Hindlimb muscle (tissue), 1 donor: Measurements from ENCODE around the gene MAP7. TPM values are rescaled to one million over a fixed set of nuclear protein-coding genes. Genes with fewer than 3 reads are reported as not detected.
"Not testable (repeated sequence)": the region's sequence is repeated elsewhere in the genome, so short reads cannot be mapped to it uniquely, and the experiment has no call there.

ENCODE experiments used
- DNase-seq: peaks from one replicate; pipeline ENCODE4 v3.0.0-alpha.2; 2013
- polyA plus RNA-seq: library from polyadenylated mRNA; unstranded; fragments of 120-200 nt; gene quantifications from one replicate; pipeline ENCODE4 v1.2.1, GENCODE V29; 2013; ENCODE audit not compliant: insufficient read length

The MAP7 gene
- polyA plus RNA-seq, 1 donor = 0.45 TPM

DNA sequence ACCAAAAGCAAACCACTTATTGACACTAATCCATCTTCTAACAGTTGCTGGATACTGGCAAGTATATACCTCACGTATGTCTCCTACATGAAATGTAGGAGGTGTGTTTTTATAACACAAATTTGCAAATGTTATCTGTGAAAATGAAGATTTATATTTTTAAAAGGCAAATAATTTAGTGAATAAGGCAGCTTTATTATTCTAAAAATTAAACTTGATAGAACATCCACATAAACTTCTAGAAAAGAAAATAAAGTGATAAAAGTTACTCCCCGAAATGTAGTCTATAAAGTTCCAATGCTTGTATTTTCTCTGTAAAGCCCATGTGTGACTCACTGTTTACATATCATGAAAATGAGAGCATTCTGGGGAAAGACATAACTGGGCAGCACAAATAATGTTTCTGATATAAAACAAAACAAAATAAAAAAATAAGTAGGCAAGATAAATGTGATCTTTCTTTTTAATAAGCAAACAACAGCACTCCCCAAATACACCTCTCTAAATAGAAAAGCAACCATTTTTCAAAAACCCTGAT lies 84.4 kb downstream of the MAP7 start:
- DNase-seq = no peak

DNA sequence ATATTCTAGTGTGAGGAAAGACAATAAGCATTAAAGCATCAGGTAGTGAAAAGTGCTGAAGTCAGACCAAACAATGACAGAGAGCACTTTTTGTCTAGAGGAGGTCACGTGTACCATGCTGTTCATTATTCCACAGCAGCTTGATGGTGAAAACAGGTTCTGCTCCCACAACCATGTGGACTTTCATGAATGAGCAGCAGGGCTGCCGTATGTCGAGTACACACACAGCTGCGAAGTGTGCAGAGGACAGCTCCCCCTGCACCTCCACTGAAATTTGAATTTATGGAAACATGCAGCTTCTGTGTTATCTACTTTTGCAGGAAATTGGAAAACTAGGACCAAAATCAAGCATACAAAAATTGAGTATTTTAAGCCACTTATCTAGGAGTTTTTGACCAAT lies 85.3 kb downstream of the MAP7 start:
- DNase-seq = no peak

DNA sequence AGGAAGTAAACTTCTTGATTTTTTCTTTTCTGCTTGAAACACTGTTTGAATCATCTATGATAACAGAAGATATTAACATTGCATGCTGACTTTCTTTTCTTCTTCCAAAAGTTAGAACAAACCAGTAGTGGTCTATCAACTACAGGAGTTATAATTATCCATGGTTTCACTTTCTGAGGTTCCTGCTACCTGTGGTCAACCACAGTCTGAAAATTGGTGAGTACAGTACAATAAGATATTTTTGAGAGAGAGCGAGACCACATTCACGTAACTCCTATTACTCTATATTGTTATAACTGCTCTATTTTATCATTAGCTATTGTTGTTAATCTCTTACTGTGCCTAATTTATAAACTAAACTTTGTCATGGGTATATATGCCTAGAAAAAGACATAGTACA lies 86.1 kb downstream of the MAP7 start:
- DNase-seq = no peak

DNA sequence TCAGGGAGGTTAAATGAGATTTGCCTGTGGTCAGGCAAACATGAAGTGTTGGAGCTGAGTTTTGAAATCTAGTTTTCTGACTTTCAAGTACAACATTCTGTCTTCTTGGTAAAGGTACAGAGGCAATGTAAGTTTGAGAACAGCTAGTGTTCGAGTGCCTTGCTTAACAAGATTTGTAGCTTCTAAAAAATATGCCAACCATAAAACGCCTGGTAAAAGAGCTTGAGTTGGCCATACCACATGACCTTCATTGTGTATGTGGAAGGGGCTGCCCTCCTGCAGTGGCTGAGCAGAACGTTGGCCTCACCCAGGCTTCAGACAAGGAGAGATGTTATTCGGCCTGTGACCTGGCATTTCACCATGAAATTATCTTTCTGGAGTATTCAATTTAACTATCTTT lies 86.5 kb downstream of the MAP7 start:
- DNase-seq = no peak

DNA sequence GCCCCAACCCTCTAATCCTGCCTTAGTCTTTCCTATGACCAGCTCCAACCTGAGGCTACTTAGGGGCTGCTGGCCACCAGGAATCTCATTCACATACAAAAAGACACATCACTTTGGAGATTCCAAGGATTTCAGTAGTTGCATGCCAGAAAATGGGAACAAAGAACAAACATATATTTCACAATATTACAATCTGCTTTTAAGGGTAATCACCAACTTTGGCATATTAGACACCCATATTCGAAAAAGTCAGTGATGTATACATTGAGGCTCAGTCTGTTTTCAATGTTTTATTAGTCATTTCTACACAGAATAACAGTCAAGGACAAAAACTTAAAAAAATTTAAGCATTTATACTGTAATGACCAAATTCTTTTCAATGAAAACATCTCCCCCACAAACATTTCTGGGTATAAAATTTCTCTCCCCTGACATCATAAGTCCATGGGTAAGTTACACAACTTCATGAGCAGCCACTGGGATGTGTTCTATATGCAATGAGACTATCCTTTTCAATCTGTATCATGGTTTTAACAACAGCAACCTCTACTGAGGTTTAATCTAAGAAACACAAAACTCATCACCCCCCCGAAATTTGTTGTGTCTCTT lies 103.5 kb downstream of the MAP7 start:
- no peak for DNase-seq

DNA sequence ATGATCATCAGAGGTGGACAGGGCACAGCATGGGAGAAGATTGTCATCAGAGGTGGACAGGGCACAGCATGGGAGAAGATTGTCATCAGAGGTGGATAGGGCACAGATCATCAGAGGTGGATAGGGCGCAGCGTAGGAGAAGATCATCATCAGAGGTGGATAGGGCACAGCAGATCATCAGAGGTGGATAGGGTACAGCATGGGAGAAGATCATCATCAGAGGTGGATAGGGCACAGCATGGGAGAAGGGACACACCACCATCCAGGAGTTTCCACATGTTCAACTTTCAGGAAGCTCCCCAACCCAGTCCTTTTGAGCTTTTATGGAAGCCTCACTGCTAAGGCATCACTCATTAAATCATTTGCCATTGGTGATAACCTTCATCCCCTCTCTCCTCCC lies 104.1 kb downstream of the MAP7 start:
- no peak for DNase-seq

DNA sequence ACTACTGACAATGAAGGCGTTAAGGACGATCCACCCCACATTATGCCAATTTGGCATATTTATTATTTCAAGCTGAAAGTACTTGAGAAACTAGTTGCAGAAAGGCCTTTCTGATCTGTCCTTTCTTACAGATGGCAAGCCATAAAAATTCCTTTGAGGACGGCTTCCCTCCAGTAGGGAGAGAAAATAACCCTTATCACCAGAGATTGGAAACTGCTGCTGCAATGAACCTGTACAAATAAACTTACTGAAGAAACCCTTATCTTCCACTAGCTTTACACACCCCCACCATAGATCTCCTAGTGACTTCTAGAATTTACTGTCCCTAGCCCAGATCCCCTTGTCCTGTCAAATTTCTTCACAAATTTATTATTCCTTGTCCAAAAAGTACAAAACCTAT lies 105.2 kb downstream of the MAP7 start:
- DNase-seq = no peak

DNA sequence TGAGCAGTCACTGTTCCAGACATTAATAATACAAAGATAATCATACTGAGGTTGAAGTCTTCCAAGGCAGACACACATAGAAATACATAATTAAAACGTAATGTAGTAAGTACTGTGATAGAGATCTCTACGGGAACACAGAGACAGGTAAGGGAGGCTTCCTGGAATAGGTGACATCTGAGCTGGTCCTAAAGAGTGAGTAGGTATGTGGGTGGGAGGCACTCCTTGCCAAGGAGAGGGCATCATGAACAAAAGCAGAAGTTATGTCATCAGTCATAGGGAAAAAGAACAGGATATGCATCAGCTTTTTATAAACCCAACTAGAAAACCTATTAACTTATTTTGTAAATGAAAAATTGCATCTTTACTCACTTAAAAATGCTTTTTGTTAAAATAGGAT lies 110.0 kb downstream of the MAP7 start:
- no peak for DNase-seq

DNA sequence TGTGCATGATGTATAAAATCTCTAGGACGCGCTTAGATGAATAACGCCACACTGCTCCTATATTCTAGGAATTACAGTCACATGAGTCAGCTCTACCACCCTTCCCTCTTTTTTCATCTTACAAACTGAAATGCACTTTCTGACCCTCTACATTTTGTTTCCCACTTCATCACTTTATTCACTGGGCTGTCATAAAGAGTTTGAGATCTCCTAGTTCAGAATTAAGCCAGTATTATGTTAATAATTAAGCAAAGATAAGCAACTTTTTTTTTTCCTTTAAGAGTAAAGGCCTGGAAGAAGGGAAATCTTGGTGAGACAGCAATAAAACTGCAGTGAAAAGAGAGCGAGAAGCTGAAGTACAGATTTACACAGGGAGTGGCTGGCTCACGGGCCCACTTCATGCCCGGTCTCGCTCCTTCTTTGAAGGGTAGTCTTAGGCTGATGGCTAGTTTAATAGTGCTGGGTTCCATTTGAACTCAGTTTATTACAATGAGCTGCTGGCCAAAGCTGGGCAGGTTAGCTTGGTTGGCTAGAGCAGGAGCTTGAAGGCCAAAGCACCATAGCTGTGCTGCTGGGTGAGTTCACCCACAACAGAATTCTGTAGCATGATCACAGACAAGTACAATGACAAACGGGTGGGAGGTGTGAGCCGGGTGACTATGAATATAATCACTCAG lies 110.6 kb downstream of the MAP7 start:
- DNase-seq = no peak

DNA sequence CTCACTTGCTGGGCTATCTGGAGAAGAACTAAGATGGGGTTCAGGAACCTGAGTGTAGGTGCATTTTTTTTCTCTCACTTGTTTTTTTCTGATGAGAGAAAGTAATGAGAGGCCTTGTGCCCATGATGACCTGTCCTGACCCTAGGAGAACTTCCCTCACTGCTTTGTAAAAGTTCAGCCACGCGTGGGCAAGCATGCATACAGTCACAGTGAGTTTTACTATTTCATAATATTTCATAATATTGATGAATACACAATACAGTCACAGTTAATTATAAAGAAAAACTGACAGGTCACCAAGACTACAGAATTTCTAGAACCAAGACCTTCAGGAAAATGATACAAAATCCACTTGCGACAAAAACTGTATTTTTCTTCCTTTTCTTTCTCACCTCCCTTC lies 111.8 kb downstream of the MAP7 start:
- no peak for DNase-seq

DNA sequence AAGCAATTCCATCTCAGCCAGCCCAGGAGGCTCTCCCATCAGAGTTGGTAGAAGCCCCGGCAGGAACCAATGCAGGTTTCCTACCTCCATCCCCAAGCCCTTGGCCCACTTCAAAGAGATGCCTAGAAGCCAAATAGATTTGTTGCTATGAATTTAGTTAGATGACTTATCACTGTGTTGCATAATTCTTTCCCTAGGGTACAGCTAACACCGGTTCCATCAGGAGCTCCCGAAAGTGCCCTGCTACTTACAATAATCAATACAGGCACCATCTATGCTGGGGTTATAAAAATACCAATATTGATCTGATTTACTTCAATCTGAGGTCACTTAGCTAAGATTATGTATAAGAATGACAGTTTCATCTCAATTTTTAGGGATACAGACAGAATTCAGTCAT lies 113.0 kb downstream of the MAP7 start:
- DNase-seq = no peak

DNA sequence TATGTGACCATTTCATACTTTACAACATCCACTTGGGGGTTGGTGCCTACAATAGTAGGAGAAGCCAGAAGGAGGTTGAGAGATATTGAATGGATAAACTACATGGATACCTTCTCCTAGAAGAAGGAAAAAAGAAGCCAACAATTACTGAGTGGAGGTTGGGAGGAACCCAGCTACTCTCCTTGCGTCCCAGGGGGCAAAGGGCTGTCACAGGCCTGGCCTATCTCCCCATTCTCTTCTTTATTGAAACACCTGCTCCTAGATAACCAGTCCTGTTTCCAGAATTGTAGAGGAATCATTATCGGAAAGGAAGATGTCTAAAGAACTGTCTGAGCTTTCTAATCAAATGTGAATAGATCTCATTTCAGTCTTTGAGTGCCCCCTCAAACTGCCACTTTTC lies 115.1 kb downstream of the MAP7 start:
- no peak for DNase-seq

DNA sequence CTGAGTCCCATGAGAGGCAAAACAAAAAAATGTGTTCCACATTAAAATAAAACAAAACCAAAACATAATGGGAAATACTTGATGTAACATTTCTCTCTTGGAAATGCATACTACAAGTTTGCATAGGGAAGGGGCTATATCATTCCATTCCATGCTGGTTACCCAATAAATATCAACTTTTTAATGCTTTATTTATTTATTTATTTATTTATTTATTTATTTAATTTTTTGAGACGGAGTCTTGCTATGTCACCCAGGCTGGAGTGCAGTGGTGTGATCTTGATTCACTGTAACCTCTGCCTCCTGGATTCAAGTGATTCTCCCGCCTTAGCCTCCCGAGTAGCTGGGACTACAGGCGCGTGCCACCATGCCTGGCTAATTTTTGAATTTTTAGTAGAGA lies 118.9 kb downstream of the MAP7 start:
- not testable (repeated sequence) for DNase-seq

DNA sequence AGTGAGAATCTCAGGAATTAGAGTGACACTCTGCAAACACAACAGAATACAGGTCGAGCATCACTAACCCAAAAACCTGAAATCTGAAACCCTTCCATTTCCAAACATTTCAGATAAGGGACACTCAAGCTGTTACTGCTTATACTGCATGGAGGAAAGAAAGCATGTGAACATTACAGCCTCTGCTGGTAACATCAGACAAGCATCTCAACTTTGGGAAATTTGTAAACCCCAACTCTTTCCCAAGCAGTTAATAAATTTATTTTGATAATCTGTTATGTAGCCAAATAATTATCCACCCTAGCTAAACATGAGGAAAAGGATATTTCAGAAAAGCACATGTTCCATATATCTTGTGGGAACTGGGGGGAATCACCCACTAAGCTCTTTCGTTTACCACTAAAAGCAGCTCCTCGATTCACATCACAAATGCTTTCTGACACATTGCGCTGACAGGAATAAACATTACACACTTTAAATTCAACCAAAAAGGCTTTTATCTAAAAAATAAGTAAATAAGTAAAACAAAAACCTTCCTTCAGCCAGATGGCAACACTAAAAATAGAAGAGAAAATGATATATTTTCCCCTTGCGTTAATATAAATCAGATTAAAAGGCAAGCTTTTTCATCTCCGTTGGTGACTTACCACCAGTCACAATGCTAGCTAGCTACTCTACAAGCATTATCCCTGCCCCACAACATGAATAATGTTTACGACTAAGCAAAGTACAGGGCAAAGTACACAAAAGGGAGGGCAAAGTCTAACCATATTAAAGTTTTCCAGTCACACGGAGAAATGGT lies 120.8 kb downstream of the MAP7 start:
- no peak for DNase-seq

DNA sequence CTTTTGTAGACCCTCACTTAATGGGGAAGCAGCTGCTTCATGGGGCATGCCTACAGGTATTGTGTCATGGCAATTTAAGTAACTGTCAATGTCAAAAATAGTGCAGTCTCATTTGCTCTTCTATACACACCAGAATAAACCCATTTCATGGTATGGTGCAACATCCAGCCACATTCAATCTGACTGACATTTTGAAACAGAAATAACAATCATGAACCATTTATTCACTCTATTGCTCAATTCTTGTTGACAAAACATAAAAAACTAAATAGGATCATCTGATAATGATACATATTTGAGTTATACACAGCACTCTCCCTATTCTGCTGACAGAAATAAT lies 122.9 kb downstream of the MAP7 start:
- no peak for DNase-seq

DNA sequence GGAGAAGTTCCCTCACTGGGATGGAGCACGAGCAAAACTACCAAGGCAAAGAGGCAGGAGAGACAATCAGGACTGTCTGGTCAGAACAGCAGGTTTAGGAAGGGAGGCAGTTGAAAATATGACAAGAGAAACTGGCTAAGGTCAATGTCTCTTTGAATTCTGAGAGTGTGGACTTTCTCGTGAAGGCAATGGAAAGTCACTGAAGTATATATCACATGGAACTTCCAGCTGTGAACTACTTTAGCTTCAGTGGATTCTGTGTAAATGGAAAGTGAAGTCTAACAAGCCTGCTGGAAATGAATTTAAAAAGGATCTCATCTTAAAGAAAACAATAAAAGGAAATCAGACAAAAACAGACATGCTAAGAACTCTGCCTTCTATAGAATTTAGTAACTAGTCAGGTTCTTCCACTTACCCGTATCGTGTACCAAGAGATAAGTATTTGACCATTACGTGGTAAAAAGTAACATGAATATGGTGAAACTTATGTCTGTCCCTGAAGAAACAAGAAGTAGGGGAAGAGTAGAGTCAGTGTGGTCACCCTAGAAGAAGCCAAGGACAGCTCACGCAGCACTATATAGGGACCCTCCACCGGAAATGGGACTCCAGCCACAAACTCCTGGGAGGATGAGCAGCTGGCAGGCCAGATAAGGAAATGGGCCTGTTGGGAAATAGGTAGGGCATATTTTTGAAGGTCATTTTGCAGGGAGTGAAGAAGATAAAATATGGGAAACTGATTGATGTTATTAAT lies 123.4 kb downstream of the MAP7 start:
- no peak for DNase-seq

DNA sequence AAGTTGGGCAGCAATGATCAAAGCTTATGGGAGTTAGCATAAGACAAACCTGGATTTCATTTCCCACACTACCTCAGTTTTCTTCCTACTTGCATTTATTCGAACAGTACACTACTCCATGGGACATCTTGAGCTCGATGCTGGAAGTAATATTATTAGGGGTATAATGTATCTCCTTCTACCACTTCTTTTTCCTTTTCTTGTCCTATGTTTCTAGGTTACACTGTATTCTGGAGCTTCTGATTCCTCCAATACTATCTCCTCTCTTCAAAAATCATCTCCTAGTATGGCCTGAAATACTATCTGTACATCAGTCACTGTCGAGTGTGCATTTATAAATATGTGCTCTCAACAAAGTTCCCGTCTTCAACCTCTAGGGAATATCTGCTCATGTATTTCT lies 124.4 kb downstream of the MAP7 start:
- DNase-seq = no peak

DNA sequence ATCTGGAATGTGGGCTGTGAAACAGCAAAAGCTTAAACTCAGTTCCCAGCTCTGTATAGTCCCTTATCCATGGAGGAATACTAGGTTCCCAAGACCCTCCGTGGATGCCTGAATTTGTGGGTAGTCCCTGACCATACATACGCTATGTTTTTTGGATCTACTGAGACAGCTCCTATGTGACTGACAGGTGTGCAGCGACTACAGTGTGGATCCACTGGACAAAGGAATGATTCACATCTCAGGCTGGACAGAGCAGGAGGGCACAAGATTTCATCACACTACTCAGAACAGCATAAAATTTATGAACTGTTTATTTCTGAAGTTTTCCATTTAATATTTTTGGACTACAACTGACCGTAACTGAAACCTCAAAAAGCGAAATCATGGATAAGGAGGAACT lies 125.3 kb downstream of the MAP7 start:
- DNase-seq = no peak

DNA sequence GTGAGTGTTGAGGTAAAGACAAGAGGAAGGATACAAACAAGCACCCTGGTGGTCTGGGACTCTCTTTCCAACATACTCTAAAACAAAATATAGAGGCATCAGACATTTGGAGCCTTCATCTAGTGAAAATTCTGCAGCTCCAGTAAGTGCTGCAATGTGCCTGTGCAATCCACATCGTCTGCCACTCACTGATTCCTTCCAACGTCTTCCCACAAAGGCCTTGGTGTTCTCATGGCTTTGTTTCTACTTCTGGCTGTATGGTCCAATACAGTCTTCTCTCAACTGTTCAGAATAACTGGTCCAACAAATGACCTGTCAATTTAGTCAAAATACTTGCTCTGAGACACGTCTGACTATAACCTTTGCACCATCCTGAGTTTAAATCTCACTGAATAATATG lies 125.8 kb downstream of the MAP7 start:
- no peak for DNase-seq

DNA sequence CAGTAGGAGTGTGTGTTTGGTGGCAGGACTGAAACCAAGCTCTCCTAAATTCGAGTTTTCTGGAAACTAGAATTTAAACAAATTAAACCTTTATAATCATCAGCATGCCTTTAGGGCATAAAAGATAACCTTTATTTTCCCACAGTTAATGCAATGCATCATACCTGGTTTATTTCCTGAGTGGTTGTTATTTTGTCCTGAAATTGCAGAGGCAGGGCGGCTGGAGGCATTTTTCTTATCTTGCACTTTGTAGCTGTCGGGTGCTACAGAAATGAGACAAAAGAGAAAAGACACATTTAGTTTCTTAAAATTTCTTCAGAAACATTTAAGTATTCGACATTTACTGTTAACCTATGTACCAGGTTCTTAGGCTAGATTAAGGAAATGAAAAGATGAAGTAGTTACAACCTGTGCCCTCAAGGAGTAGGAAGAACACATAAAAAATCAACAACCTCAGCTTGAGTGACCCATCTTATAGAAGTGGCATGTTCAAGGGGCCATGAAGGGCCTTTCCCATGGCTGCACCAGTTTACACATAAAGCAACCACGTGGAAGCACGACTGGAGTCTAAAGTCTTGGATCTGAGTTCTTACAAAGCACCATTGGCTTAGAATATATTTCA lies 128.6 kb downstream of the MAP7 start:
- DNase-seq = no peak

DNA sequence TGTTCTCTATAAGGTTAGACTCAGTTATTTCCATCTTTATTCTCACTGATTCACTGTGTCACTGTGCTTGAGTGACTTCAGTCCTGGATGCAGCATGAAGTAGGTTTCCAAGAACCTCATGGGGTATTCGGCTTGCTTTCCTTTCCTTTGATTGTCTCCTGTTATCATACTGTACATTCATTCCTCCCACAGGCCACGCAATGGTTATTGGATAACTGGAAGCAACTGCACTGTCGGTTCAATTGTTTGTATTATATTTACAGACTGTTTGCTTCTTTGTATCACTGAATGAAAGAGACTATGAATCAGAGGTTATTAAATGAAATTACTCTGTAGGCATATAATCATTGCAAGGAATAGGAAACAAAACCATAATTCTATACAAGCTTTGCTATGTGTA lies 129.4 kb downstream of the MAP7 start:
- no peak for DNase-seq

DNA sequence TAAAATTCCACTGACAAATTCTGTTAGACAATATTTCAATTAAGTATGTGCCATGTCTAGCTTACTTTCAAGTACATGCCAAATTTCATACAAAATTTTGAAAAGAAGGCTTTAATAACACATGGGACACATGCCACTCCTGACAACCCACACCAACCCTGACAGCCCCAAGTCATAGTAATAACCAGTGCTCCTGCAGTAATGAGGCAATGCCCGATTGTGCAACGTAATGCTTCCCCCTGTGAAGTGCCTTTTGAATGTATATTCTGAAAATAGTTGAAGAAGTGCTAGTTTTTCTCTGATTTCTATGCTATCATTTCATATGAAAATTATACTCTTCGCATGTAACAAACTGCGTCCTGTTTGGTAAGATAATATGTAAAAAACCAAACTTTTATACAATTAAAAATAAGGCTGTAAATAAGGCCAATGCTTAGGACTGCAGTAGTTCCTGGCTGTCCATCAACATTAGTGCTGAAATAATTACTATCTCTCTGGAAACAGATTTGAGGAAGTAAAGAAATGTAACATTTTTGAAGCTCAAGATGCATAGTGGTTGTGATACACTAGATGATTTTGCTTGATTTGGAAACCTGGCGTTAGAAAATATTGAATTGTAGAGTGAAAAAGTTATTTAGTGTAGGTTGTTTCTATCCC lies 134.7 kb downstream of the MAP7 start:
- no peak for DNase-seq
